Activated CD8-positive, alpha-beta T cell treated with anti-CD3 and anti-CD28 coated beads, Interleukin-2, amount 10 ng/mL, durations not matched to agents 7 days and 5 days (primary cell): ENCODE data around the gene GPR78. TPM values are rescaled to one million over a fixed set of nuclear protein-coding genes. Genes with fewer than 3 reads are reported as not detected.

Experiments
- ATAC-seq: fragments of 150-1000 bp; cut with Tn5 transposase; one replicate; pipeline ENCODE4 v1.10.0; 2021; ENCODE audit warnings: moderate library complexity
- CTCF ChIA-PET: fragments of 350-600 bp; sonication (Branson Sonifier 250); formaldehyde crosslinking; loops from one replicate; lab custom pipeline; 2021; ENCODE audit warnings: antibody characterized with exemption; lab: Charles Lee
- POLR2A ChIA-PET: fragments of 350-600 bp; sonication (Branson Sonifier 250); formaldehyde crosslinking; loops from one replicate; lab custom pipeline; 2021; ENCODE audit warnings: antibody characterized with exemption; lab: Charles Lee
- DNase-seq: peaks from one replicate; pipeline ENCODE4 v3.0.0-alpha.2; 2020
- H3K27ac Mint-ChIP-seq: one replicate; pipeline ENCODE4 v1.8.0; 2021; ENCODE audit warnings: mild to moderate bottlenecking, mixed read lengths
- H3K27me3 Mint-ChIP-seq: one replicate; pipeline ENCODE4 v1.8.0; 2021; ENCODE audit warnings: low read depth, mixed read lengths
- H3K36me3 Mint-ChIP-seq: one replicate; pipeline ENCODE4 v1.8.0; 2021; ENCODE audit warnings: low read depth, mixed read lengths
- H3K4me1 Mint-ChIP-seq: one replicate; pipeline ENCODE4 v1.8.0; 2021; ENCODE audit warnings: low read depth, mixed read lengths
- H3K4me3 Mint-ChIP-seq: one replicate; pipeline ENCODE4 v1.8.0; 2021; ENCODE audit warnings: mild to moderate bottlenecking, mixed read lengths
- H3K9me3 Mint-ChIP-seq: one replicate; pipeline ENCODE4 v1.8.0; 2022; ENCODE audit warnings: mixed read lengths; ENCODE audit not compliant: insufficient read depth
- total RNA-seq, 2 experiments: library from RNA; stranded (reverse); gene quantifications; one replicate each; pipeline ENCODE4 v1.2.3, GENCODE V29; 2021

The GPR78 gene
- total RNA-seq, 2 experiments from 2014 or later = not detected

DNA sequence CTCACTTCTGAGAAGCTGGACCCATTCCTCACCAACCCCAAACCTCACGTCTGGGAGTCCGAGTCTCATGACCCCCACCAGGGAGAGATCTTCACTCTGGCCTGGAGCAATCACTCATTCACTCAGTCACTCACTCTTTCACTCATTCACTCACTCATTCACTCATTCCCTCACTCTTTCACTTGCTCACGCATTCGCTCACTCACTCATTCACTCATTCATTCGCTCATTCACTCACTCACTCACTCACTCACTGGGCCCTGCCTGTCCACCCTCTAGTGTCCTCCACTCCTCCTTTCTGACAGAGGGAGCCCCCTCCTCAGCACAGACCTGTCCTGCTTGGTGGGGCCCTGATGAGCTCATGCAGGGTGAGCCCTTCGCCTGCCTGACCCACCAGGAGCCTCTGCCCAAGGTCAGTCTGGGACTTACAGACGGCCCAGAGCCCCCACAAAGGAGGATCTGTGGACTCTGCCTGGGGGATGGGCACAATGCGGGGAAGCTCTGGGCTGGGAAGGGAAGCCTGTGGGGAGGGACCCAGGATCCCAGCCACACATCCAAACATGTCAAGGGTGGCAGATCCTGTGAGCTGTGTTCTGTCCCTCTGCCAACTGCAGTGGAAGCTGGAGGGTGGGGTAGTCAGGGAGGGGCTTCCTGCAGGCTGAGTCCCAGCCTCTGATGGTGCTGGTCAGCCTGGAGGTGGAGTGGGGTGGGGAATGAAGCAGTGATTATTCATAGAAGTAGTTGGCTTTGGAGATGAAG, 30.8 kb downstream of the GPR78 start:
- DNase-seq (no peak), ATAC-seq (no peak)
- no peaks in the 10 kb centered on the region for H3K27me3 Mint-ChIP-seq
- H3K9me3 Mint-ChIP-seq = no peaks in the 10 kb centered on the region
- no peaks in the 10 kb centered on the region for H3K36me3 Mint-ChIP-seq
- peaks cover 6% of the 10 kb centered on the region for H3K4me1 Mint-ChIP-seq
- POLR2A ChIA-PET = no interaction called here
- CTCF ChIA-PET = no interaction called here
- no peak overlapping the region for H3K27ac Mint-ChIP-seq
- no peak overlapping the region for H3K4me3 Mint-ChIP-seq

DNA sequence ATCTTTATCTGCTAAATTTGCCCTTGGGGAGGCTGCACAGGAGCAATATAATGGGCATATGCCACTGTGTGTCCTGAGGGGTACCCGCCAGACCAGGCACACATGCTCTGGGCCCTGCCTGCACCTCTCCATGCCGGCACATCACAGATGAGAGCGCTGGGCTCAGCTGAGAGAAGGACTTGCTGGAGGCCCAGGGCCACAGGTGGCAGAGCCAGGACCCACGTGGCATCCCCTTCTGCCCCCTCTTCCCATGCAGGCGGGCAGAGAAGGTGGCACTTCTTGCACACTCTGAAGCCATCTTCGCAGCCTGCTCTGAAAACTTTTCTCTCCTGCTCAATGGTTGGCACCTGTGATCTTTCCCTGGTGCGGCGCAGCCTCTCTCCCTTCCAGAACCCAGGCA, 32.5 kb downstream of the GPR78 start:
- ChIA-PET POLR2A (no interaction called here), CTCF (no interaction called here)
- Mint-ChIP-seq H3K4me3 (no peak overlapping the region), H3K36me3 (no peaks in the 10 kb centered on the region), H3K9me3 (no peaks in the 10 kb centered on the region), H3K4me1 (peaks cover 6% of the 10 kb centered on the region), H3K27me3 (no peaks in the 10 kb centered on the region), H3K27ac (no peak overlapping the region)
- ATAC-seq = no peak
- DNase-seq = no peak

DNA sequence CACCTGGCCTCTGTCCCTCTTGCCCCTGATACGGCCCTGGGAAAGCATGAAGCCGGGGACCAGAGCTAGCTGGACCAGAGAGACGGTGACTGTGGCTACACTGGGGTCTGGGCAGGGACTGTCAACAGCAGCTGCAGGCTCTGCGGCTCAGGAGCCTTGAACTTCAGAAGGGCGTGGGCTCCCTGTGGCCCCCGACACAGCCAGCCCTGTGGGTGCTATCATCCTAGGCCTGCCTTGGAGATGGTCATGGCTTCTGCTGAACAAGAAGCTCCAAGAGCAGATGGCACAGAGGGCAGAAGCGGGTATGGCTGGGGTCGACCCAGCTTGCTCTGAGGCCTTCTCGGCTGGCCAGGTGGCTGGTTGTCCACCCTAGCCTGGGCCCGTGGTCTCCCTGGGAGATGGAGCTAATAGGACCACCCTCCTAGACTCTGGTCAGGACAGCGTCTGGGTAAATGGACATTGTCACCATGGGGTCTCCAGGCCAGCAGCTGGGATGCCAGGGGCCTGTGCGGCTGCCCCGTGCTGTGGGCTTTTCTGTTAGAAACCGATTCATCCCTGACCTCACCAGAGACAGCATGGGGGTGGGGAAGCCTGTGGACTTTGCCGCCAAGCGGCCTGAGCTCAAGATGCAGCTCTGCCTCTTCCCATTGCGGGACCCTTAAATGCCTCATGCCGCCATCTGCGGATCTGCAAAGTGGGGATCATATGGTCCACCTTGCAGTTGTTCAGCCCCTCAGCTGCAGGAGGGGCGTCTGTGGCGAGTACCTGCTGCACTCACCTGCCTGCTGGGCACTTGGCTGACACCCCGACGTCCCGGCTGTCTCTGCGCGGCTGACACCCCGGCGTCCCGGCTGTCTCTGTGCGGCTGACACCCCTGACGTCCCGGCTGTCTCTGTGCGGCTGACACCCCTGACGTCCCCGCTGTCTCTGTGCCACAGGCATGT, 33.5 kb downstream of the GPR78 start:
- ATAC-seq (no peak), DNase-seq (no peak)
- peaks cover 6% of the 10 kb centered on the region for H3K4me1 Mint-ChIP-seq
- POLR2A ChIA-PET = no interaction called here
- H3K9me3 Mint-ChIP-seq = no peaks in the 10 kb centered on the region
- no peaks in the 10 kb centered on the region for H3K36me3 Mint-ChIP-seq
- H3K27me3 Mint-ChIP-seq = no peaks in the 10 kb centered on the region
- CTCF ChIA-PET = no interaction called here
- no peak overlapping the region for H3K4me3 Mint-ChIP-seq
- no peak overlapping the region for H3K27ac Mint-ChIP-seq

DNA sequence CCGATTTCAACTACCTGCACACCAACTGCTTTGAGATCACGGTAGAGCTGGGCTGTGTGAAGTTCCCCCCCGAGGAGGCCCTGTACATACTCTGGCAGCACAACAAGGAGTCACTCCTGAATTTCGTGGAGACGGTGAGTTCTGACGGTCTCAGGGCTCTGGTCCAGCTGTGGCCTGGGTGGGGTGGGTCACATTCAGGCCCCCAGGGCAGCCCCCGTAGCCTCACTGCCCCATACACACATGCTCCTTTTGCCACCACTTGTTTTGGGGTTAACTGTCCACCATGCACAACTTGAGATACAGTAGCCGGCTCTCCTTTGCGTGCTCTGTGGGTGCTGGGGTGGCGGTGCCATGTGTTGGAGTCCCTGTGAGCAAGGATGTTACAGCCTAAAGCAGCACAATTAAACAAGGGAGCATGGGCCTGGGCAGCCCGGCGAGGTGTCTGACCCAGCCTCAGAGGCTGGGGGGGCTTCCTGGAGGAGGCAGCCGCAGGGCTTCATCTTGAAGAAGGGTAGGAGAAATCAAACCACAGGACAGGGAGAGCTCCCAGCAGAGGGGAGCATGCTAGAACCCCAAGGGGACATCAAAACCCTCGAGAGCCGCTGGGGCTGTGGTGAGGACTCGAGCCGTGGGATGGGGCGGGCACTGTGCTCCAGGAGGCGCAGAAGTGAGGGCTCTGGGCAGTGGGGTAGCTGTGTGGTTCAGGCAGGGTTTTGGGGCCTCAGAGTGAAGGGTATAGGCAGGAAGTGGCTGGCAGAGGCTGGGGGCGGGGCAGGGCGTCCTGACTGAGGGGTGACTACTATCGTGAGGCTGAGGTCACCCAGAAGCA, 34.4 kb downstream of the GPR78 start:
- ATAC-seq (no peak), DNase-seq (no peak)
- Mint-ChIP-seq H3K9me3 (no peaks in the 10 kb centered on the region), H3K27ac (no peak overlapping the region), H3K4me1 (peaks cover 6% of the 10 kb centered on the region), H3K4me3 (no peak overlapping the region), H3K27me3 (no peaks in the 10 kb centered on the region), H3K36me3 (no peaks in the 10 kb centered on the region)
- ChIA-PET POLR2A (no interaction called here), CTCF (no interaction called here)

DNA sequence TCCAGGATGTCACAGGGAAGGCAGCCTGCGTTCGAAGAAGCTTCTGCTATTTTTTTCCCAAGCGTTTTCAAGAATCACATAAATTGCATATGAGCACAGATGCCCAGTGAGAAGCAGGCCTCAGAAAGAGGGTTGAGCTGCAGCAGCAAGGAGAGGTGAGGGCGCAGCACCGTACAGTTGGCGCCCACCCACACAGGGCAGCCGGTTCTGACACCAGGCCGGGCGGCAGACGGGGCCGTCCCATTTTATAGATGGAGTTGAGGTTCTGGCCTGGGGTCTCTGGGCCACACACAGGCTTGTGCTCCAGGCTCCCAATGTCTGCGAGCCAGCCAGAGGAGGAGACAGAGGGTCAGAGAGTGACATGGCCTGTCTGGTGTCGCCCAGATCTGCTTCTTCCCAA, 35.2 kb downstream of the GPR78 start:
- ChIA-PET POLR2A (no interaction called here), CTCF (no interaction called here)
- no peaks in the 10 kb centered on the region for H3K9me3 Mint-ChIP-seq
- ATAC-seq (no peak), DNase-seq (no peak)
- H3K27ac Mint-ChIP-seq = no peak overlapping the region
- no peaks in the 10 kb centered on the region for H3K27me3 Mint-ChIP-seq
- H3K36me3 Mint-ChIP-seq = no peaks in the 10 kb centered on the region
- H3K4me3 Mint-ChIP-seq = no peak overlapping the region
- H3K4me1 Mint-ChIP-seq = peaks cover 6% of the 10 kb centered on the region

DNA sequence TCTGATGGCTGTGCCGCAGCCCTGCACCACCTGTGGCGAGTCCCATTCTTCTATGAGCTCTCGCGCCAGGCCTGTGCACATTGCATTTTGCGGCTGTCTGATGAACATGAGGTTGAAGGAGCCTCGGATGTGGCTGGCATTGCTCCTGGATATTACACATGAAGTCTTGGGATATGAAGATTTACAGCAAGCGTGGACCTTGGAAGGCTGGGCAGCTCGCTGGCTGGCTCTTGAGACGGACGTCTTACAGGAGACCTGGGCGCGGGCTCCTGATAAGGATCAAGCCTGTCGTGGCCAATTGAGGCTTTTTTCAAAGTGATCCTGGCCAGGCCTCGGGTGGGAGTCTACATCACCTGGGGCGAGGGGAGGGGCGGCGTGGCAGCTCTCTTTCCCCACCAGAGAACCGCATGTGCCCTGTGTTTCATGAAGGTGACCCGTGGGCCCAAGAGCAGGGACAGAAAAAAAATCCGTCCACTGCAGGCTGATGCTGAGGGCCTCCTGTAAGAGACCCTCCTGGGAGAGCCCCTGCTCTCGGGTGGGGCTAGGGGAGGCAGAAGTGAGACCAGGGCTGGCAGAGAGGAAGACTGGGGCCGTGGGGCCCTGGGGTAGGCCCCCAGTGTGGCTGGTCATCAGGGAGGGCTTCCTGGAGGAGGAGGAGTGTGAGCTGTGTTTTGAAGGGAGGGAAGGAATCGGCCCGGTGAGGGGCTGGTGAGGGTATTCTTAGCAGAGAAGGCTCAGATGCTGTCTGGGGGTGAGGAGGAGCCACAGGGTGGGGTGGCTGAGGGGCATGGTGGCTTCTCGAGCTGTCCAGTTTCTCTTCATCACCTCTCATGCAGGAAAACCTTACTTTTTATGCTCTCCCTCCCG, 36.0 kb downstream of the GPR78 start:
- H3K36me3 Mint-ChIP-seq = no peaks in the 10 kb centered on the region
- peaks cover 6% of the 10 kb centered on the region for H3K4me1 Mint-ChIP-seq
- DNase-seq (no peak), ATAC-seq (no peak)
- no peaks in the 10 kb centered on the region for H3K27me3 Mint-ChIP-seq
- H3K4me3 Mint-ChIP-seq = no peak overlapping the region
- no peak overlapping the region for H3K27ac Mint-ChIP-seq
- ChIA-PET POLR2A (no interaction called here), CTCF (interaction anchor here (0.6 kb wide), 1 partner anchor 46 kb away, joined by 3 read pairs; no protein-coding TSS in a partner anchor)
- H3K9me3 Mint-ChIP-seq = no peaks in the 10 kb centered on the region

DNA sequence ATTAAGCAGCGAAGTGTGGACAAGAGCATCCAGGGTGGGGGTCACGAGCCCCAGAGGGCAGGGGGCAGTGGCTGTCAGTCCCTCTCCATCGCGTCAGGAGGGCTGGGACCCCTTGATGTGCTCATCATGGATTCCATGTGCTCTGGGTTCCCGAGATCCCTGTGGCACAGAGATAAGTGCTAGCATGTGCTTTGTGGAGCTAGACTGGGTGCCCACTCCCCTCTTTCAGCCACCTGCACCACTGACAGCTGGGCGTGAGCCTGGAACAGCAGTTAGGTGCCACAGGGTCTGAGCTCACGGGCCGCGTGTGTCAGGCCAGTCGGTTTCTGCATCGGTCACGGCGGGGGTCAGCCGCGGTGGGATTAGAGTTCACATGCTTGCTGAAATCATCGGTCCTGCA, 36.6 kb downstream of the GPR78 start:
- no peaks in the 10 kb centered on the region for H3K36me3 Mint-ChIP-seq
- DNase-seq (no peak), ATAC-seq (no peak)
- ChIA-PET CTCF (no interaction called here), POLR2A (no interaction called here)
- H3K27me3 Mint-ChIP-seq = no peaks in the 10 kb centered on the region
- peaks cover 6% of the 10 kb centered on the region for H3K4me1 Mint-ChIP-seq
- H3K9me3 Mint-ChIP-seq = no peaks in the 10 kb centered on the region
- no peak overlapping the region for H3K27ac Mint-ChIP-seq
- H3K4me3 Mint-ChIP-seq = no peak overlapping the region

DNA sequence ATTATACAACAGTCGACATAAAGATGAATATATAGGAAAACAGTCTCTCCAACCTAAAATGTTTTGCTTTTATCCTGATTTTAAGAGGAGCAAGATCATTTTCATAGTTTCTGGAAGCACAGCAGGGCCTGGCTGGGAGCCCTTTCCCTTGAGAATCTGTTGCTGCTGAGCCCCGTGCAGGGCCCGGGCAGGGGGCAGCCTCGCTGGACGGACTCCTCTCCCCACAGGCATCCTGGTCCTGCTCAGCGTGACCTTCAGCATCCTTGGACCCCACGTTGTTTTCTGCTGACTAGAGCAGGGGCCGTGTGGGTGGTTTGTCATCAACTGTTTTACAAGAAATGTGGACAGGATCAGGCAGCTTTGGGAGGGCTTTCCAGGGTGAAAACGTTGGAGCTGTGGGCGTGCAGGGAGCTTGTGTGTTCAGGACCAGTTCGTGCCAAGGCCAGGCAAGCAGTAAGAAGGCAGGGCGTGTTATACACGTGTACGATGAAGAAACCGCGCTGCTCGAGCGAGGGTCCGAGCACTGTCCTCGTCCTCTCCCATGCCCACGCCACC, 37.4 kb downstream of the GPR78 start:
- Mint-ChIP-seq H3K27ac (no peak overlapping the region), H3K27me3 (no peaks in the 10 kb centered on the region), H3K4me3 (no peak overlapping the region), H3K36me3 (no peaks in the 10 kb centered on the region), H3K4me1 (peaks cover 6% of the 10 kb centered on the region), H3K9me3 (no peaks in the 10 kb centered on the region)
- ATAC-seq (no peak), DNase-seq (no peak)
- ChIA-PET CTCF (no interaction called here), POLR2A (no interaction called here)

DNA sequence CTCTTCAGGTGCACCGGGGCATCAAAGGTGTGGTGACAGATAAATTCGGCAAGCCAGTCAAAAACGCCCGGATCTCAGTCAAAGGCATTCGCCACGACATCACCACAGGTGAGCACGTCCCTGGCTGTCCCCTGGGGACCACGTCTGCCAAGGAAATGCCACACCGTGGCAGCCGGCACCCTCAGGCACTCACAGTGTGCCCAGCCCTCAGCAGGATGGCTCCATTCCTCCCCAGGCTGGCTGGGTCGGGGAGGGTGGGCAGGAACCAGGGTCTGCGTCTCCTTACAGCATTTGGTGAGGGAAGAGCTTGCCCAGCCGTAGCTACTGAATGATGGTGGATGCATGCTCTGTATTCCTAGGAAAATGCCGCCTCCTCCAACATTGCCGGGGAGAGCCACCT, 38.2 kb downstream of the GPR78 start:
- Mint-ChIP-seq H3K36me3 (no peaks in the 10 kb centered on the region), H3K4me3 (no peak overlapping the region), H3K4me1 (peaks cover 6% of the 10 kb centered on the region), H3K9me3 (no peaks in the 10 kb centered on the region), H3K27me3 (no peaks in the 10 kb centered on the region), H3K27ac (no peak overlapping the region)
- ATAC-seq = no peak
- no peak for DNase-seq
- ChIA-PET POLR2A (no interaction called here), CTCF (no interaction called here)

DNA sequence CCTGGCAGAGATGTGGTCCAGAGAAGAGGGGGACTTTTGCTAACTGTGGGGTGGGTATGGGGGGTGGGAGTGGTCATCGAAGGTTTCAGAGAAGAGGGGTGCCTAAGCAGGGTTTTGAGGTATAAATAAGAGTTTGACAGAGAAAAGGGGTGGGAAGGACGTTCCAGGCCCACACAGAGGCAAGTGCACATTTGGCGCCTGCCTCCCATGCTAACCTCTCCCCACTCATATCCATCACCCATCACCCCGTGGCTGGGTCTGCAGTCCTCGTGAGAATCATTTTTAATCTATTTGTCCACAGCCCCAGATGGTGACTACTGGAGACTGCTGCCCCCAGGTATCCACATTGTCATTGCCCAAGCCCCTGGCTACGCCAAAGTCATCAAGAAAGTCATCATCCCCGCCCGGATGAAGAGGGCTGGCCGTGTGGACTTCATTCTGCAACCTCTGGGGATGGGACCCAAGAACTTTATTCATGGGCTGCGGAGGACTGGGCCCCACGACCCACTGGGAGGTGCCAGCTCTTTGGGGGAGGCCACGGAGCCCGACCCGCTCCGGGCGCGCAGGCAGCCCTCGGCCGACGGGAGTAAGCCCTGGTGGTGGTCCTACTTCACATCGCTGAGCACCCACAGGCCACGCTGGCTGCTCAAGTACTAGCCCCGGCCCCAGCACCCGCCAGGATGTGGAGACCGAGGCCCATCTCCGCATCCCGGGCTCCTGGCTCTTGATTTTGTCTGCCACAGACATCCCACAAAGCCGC, 38.9 kb downstream of the GPR78 start:
- H3K9me3 Mint-ChIP-seq = no peaks in the 10 kb centered on the region
- H3K27me3 Mint-ChIP-seq = no peaks in the 10 kb centered on the region
- H3K4me1 Mint-ChIP-seq = peaks cover 6% of the 10 kb centered on the region
- no peak for DNase-seq
- ChIA-PET CTCF (no interaction called here), POLR2A (no interaction called here)
- no peaks in the 10 kb centered on the region for H3K36me3 Mint-ChIP-seq
- no peak overlapping the region for H3K4me3 Mint-ChIP-seq
- no peak overlapping the region for H3K27ac Mint-ChIP-seq
- ATAC-seq = no peak
